BJ (cell line): ENCODE measurements around the gene AHI1. TPM values are rescaled to one million over a fixed set of nuclear protein-coding genes. Genes with fewer than 3 reads are reported as not detected.
"Not testable (repeated sequence)": the region's sequence is repeated elsewhere in the genome, so short reads cannot be mapped to it uniquely, and the experiment has no call there.

Source experiments
- CTCF ChIA-PET: fragments of 350-600 bp; formaldehyde crosslinking; extraction: SDS; loops from one replicate; lab custom pipeline; 2021; ENCODE audit warnings: antibody characterized with exemption, inconsistent platforms; lab: Yijun Ruan, JAX
- POLR2A ChIA-PET: fragments of 300-600 bp; sonication (Branson Sonifier 250); formaldehyde crosslinking; extraction: SDS; loops from one replicate; lab custom pipeline; 2021; ENCODE audit warnings: antibody characterized with exemption; lab: Charles Lee
- DNase-seq: peaks from one replicate; pipeline ENCODE4 v3.0.0-alpha.2; 2011; ENCODE audit warnings: low read depth
- H3K27me3 ChIP-seq: 2 replicates; pipeline ENCODE4 v1.6.0; 2011; ENCODE audit warnings: low read length; ENCODE audit not compliant: control insufficient read depth, insufficient read depth
- H3K36me3 ChIP-seq: 2 replicates; pipeline ENCODE4 v1.5.1; 2011; ENCODE audit warnings: low read length; ENCODE audit not compliant: control insufficient read depth, insufficient read depth
- H3K4me3 ChIP-seq: 2 replicates; pipeline ENCODE4 v1.5.1; 2011; ENCODE audit warnings: low read depth, mild to moderate bottlenecking, control low read depth, low read length
- CTCF ChIP-seq: IDR thresholded peaks from 2 replicates; pipeline ENCODE4 v1.5.1; 2011; ENCODE audit warnings: low read depth, mild to moderate bottlenecking, control low read depth, inconsistent platforms, low read length, moderate library complexity; ENCODE audit not compliant: insufficient read depth
- polyA plus RNA-seq: library from polyadenylated mRNA; depleted of rRNA; stranded (reverse); fragments of >200 nt; gene quantifications from 2 replicates; pipeline ENCODE4 v1.2.3, GENCODE V29; 2011

AHI1 gene
- polyA plus RNA-seq, 1 experiment, result 7.9 TPM

- H3K27me3 ChIP-seq, result no peaks in the 10 kb centered on the region
- DNase-seq, result no peak
- H3K36me3 ChIP-seq, result no peaks in the 10 kb centered on the region
- H3K4me3 ChIP-seq, result no peak overlapping the region
- ChIA-PET CTCF (interaction anchor here (0.6 kb wide), 1 partner anchor 264 kb away, joined by 3 read pairs; no protein-coding TSS in a partner anchor), POLR2A (no interaction called here)
- TF ChIP-seq CTCF, result no peak
Observed at GRCh38 chr6:135379647-135380046, 117.9 kb downstream of the AHI1 start.

GRCh38 chr6:135372758-135373157 lies 124.8 kb downstream of the AHI1 start:
- POLR2A ChIA-PET, result no interaction called here

GRCh38 chr6:135363622-135364021 lies 133.9 kb downstream of the AHI1 start:
- H3K4me3 ChIP-seq, H3K36me3 ChIP-seq, H3K27me3 ChIP-seq, POLR2A ChIA-PET, CTCF ChIA-PET, DNase-seq: not testable (repeated sequence)

More at GRCh38 chr6:135372758-135373157, 124.8 kb downstream of the AHI1 start:
- H3K36me3 ChIP-seq, result no peaks in the 10 kb centered on the region
- H3K27me3 ChIP-seq, result no peaks in the 10 kb centered on the region
- CTCF ChIA-PET, result no interaction called here
- no peak for DNase-seq
- H3K4me3 ChIP-seq, result no peak overlapping the region
- TF ChIP-seq CTCF, result no peak

- no peaks in the 10 kb centered on the region for H3K36me3 ChIP-seq
- DNase-seq, result no peak
- CTCF ChIA-PET, result no interaction called here
- TF ChIP-seq CTCF, result no peak
- H3K27me3 ChIP-seq, result no peaks in the 10 kb centered on the region
- POLR2A ChIA-PET, result no interaction called here
- no peak overlapping the region for H3K4me3 ChIP-seq
Observed at GRCh38 chr6:135362124-135362523, 135.4 kb downstream of the AHI1 start.

- POLR2A ChIA-PET, result no interaction called here
- TF ChIP-seq CTCF, result no peak
- no peaks in the 10 kb centered on the region for H3K27me3 ChIP-seq
- no peaks in the 10 kb centered on the region for H3K36me3 ChIP-seq
- no peak overlapping the region for H3K4me3 ChIP-seq
- no peak for DNase-seq
- CTCF ChIA-PET, result interaction anchor here (0.7 kb wide), 1 partner anchor 13 kb away, joined by 3 read pairs; no protein-coding TSS in a partner anchor
Observed at GRCh38 chr6:135360222-135360621, 137.3 kb downstream of the AHI1 start.

- ChIA-PET POLR2A (no interaction called here), CTCF (no interaction called here)
- peak; percentile 23 for DNase-seq
Observed at GRCh38 chr6:135358985-135359384, 138.6 kb downstream of the AHI1 start.

More at GRCh38 chr6:135358985-135359384, 138.6 kb downstream of the AHI1 start:
- no peak for TF ChIP-seq CTCF
- H3K27me3 ChIP-seq, result no peaks in the 10 kb centered on the region
- H3K36me3 ChIP-seq, result no peaks in the 10 kb centered on the region
- H3K4me3 ChIP-seq, result no peak overlapping the region
